ENCODE results near the gene POMC.

DNA sequence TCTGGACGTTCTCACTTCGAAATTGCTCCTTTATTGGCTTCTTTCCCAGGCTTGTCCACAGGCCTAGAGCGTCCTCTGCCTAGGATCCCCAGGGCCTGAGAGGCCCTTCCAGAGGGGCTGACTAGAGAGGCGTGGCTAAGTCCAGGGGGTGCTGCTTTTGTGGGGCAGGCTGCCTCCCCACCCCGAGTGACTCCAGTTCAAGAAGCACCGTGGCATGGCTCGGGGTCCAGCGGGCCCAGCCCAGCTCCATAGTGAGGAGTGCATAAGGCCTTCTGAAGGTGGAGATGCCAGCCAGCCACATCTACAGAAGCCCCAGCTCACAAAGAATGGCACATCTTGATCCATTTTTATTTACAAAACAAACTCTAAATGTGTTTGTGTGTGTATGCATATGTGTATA is 44.8 kb upstream of the POMC start:
- TF ChIP-seq, protein P1, sequence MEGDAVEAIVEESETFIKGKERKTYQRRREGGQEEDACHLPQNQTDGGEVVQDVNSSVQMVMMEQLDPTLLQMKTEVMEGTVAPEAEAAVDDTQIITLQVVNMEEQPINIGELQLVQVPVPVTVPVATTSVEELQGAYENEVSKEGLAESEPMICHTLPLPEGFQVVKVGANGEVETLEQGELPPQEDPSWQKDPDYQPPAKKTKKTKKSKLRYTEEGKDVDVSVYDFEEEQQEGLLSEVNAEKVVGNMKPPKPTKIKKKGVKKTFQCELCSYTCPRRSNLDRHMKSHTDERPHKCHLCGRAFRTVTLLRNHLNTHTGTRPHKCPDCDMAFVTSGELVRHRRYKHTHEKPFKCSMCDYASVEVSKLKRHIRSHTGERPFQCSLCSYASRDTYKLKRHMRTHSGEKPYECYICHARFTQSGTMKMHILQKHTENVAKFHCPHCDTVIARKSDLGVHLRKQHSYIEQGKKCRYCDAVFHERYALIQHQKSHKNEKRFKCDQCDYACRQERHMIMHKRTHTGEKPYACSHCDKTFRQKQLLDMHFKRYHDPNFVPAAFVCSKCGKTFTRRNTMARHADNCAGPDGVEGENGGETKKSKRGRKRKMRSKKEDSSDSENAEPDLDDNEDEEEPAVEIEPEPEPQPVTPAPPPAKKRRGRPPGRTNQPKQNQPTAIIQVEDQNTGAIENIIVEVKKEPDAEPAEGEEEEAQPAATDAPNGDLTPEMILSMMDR (IDR thresholded peaks at IDR 0.05; ENCODE audit: insufficient read depth, low read length, poor library complexity, severe bottlenecking) = no peak
- no peak for TF ChIP-seq EZH2phosphoT487 (conservative IDR thresholded peaks at IDR 0.05; ENCODE audit: low read length)
